ENCODE results near the gene PRKCE.

DNA sequence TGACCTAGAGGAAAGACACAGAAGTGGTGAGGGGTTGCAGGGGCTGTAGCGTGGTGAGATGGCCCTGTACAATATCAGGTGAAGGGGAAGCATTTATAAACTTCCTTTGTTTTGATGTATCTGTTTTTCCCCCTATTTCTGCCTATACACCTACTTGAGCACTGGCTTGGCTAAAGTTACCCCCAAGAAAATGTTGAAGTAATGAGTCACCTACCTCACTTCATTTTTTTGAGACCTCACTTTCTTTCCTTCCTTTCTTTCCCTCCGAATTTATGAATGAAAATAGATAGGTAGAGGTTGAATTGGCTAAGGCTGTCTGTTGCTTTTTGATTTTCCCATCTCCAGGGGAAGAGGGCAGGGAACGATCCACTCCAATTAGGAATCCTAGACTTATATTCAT, 414.6 kb downstream of the PRKCE start:
- no peak for TF ChIP-seq POLR2A (IDR thresholded peaks at IDR 0.05)
- TF ChIP-seq, protein P1, sequence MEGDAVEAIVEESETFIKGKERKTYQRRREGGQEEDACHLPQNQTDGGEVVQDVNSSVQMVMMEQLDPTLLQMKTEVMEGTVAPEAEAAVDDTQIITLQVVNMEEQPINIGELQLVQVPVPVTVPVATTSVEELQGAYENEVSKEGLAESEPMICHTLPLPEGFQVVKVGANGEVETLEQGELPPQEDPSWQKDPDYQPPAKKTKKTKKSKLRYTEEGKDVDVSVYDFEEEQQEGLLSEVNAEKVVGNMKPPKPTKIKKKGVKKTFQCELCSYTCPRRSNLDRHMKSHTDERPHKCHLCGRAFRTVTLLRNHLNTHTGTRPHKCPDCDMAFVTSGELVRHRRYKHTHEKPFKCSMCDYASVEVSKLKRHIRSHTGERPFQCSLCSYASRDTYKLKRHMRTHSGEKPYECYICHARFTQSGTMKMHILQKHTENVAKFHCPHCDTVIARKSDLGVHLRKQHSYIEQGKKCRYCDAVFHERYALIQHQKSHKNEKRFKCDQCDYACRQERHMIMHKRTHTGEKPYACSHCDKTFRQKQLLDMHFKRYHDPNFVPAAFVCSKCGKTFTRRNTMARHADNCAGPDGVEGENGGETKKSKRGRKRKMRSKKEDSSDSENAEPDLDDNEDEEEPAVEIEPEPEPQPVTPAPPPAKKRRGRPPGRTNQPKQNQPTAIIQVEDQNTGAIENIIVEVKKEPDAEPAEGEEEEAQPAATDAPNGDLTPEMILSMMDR (IDR thresholded peaks at IDR 0.05), result no peak
